CD4-positive, alpha-beta T cell (primary cell): Measurements from ENCODE around the gene DGLUCY. TPM values are rescaled to one million over a fixed set of nuclear protein-coding genes. Genes with fewer than 3 reads are reported as not detected.
"Not testable (repeated sequence)": the region's sequence is repeated elsewhere in the genome, so short reads cannot be mapped to it uniquely, and the experiment has no call there.

Experiments
- ATAC-seq: fragments of 200-7000 bp; cut with Tn5 transposase; one replicate; pipeline ENCODE4 v1.10.0; 2022; ENCODE audit warnings: mild to moderate bottlenecking; ENCODE audit not compliant: poor library complexity
- CTCF ChIA-PET: fragments of 350-600 bp; sonication (Branson Sonifier 250); formaldehyde crosslinking; loops from one replicate; lab custom pipeline; 2021; ENCODE audit warnings: antibody characterized with exemption, inconsistent platforms; lab: Charles Lee
- POLR2A ChIA-PET: fragments of 350-600 bp; sonication (Branson Sonifier 250); formaldehyde crosslinking; loops from one replicate; lab custom pipeline; 2021; ENCODE audit warnings: antibody characterized with exemption, inconsistent platforms; lab: Charles Lee
- DNase-seq, 14 experiments: peaks; one replicate each; pipeline ENCODE4 v3.0.0-alpha.2; 2013 to 2020; ENCODE audit warnings: mixed read lengths in 2 of 14
- H3K27ac ChIP-seq, 2 donors: one replicate each; pipeline versions ENCODE4 v1.5.1 to v1.7.0; 2013; ENCODE audit warnings: low read length in 2 of 2, low read depth in 1 of 2, mild to moderate bottlenecking in 1 of 2
- H3K27me3 ChIP-seq, 2 experiments: 1 replicate in 1 of 2; 2 replicates in 1 of 2; pipeline versions ENCODE4 v1.6.1 to v1.7.0; 2013; ENCODE audit warnings: low read length in 2 of 2, control low read depth in 1 of 2, mild to moderate bottlenecking in 1 of 2, moderate library complexity in 1 of 2; ENCODE audit not compliant: insufficient read depth in 2 of 2, control insufficient read depth in 1 of 2
- H3K36me3 ChIP-seq: one replicate; pipeline ENCODE4 v1.6.1; 2013; ENCODE audit warnings: low read length, control low read depth; ENCODE audit not compliant: insufficient read depth
- H3K4me1 ChIP-seq: one replicate; pipeline ENCODE4 v1.6.1; 2013; ENCODE audit warnings: low read length, control low read depth; ENCODE audit not compliant: insufficient read depth
- H3K4me3 ChIP-seq: one replicate; pipeline ENCODE4 v1.5.1; 2013; ENCODE audit warnings: mild to moderate bottlenecking, low read length, moderate library complexity
- H3K9me3 ChIP-seq, 2 experiments: 1 replicate in 1 of 2; 2 replicates in 1 of 2; pipeline versions ENCODE4 v1.6.1 to v1.7.0; 2013; ENCODE audit warnings: low read length in 2 of 2, mild to moderate bottlenecking in 2 of 2, control low read depth in 1 of 2, moderate library complexity in 1 of 2; ENCODE audit not compliant: control insufficient read depth in 1 of 2, insufficient read depth in 1 of 2
- H3K27ac Mint-ChIP-seq: one replicate; pipeline ENCODE4 v1.8.0; 2020; ENCODE audit warnings: mixed read lengths
- H3K27me3 Mint-ChIP-seq: one replicate; pipeline ENCODE4 v1.8.0; 2021; ENCODE audit warnings: mixed read lengths
- H3K36me3 Mint-ChIP-seq: one replicate; pipeline ENCODE4 v1.8.0; 2021; ENCODE audit warnings: low read depth, mixed read lengths
- H3K4me1 Mint-ChIP-seq: one replicate; pipeline ENCODE4 v1.8.0; 2021; ENCODE audit warnings: low read depth, mixed read lengths
- H3K4me3 Mint-ChIP-seq: one replicate; pipeline ENCODE4 v1.8.0; 2020; ENCODE audit warnings: mild to moderate bottlenecking, mixed read lengths
- H3K9me3 Mint-ChIP-seq: one replicate; pipeline ENCODE4 v1.8.0; 2020; ENCODE audit warnings: mixed read lengths
- CTCF ChIP-seq: fragments of 200-600 bp; IDR thresholded peaks from one replicate; pipeline ENCODE4 v1.8.0; 2022; ENCODE audit warnings: antibody characterized with exemption, mild to moderate bottlenecking
- intact Hi-C, 2 experiments: fragments of 100-400 bp; cut with DNase I in 1 of 2; cut with micrococcal nuclease in 1 of 2; formaldehyde crosslinking; loops; one replicate each; pipeline versions ENCODE4 v1.15.1 to v1.9.0; 2023 to 2025; cut with DNase I, micrococcal nuclease
- total RNA-seq, 174 experiments: library from RNA in 2 of 174; stranded (reverse) in 2 of 174; gene quantifications; one replicate each; pipeline ENCODE4 v1.2.3 and lab custom pipeline; 2021 to 2026

Gene DGLUCY
- total RNA-seq, 2 experiments from 2014 or later, result 33.0 to 34.9 TPM

GRCh38 chr14:91084516-91084915 is 29.4 kb upstream of the DGLUCY start:
- H3K4me3 ChIP-seq, result no peak overlapping the region
- Mint-ChIP-seq H3K9me3 (no peaks in the 10 kb centered on the region), H3K27ac (no peak overlapping the region), H3K36me3 (no peaks in the 10 kb centered on the region), H3K27me3 (no peaks in the 10 kb centered on the region), H3K4me1 (peaks cover 16% of the 10 kb centered on the region), H3K4me3 (no peak overlapping the region)
- intact Hi-C loops, result no loop called here
- ChIA-PET CTCF (no interaction called here), POLR2A (no interaction called here)
- H3K27me3 ChIP-seq, result no peaks in the 10 kb centered on the region
- H3K36me3 ChIP-seq, result no peaks in the 10 kb centered on the region
- DNase-seq (no peak), ATAC-seq (no peak)
- no peaks in the 10 kb centered on the region for H3K9me3 ChIP-seq
- TF ChIP-seq CTCF, result no peak
- peaks cover 3% of the 10 kb centered on the region for H3K4me1 ChIP-seq
- no peak overlapping the region for H3K27ac ChIP-seq

GRCh38 chr14:91087470-91087869 is 26.4 kb upstream of the DGLUCY start:
- H3K27ac ChIP-seq, H3K27me3 ChIP-seq, H3K36me3 ChIP-seq, intact Hi-C loops, H3K4me1 ChIP-seq, H3K36me3 Mint-ChIP-seq, CTCF ChIA-PET, H3K9me3 Mint-ChIP-seq, H3K4me3 ChIP-seq, ATAC-seq, H3K9me3 ChIP-seq, DNase-seq, H3K27me3 Mint-ChIP-seq, H3K4me3 Mint-ChIP-seq, H3K27ac Mint-ChIP-seq: not testable (repeated sequence)
- H3K4me1 Mint-ChIP-seq, result peaks cover 11% of the 10 kb centered on the region
- POLR2A ChIA-PET, result interaction anchor here (1.5 kb wide), 1 partner anchor 9 kb away, joined by 5 read pairs; no protein-coding TSS in a partner anchor

- Histone ChIP-seq H3K9me3 (no peaks in the 10 kb centered on the region), H3K4me3 (no peak overlapping the region), H3K27me3 (no peaks in the 10 kb centered on the region), H3K27ac (no peak overlapping the region), H3K4me1 (peaks cover 3% of the 10 kb centered on the region), H3K36me3 (no peaks in the 10 kb centered on the region)
- CTCF ChIA-PET, result no interaction called here
- Mint-ChIP-seq H3K4me1 (peaks cover 11% of the 10 kb centered on the region), H3K27ac (no peak overlapping the region), H3K4me3 (no peak overlapping the region), H3K36me3 (no peaks in the 10 kb centered on the region), H3K9me3 (no peaks in the 10 kb centered on the region), H3K27me3 (no peaks in the 10 kb centered on the region)
- intact Hi-C loops, result no loop called here
- no peak for ATAC-seq
- no peak for DNase-seq
- POLR2A ChIA-PET, result interaction anchor here (1.6 kb wide), 1 partner anchor 28 kb away, joined by 4 read pairs; the partner anchor contains the start of gene RPS6KA5
- TF ChIP-seq CTCF, result no peak
These were observed 25.2 kb upstream of the DGLUCY start for GRCh38 chr14:91088585-91089235.
